ENCODE data around the gene FAM177B.

FAM177B gene

GRCh38 chr1:222736972-222737371, at the start of gene FAM177B:
Gene FAM177B (plus strand): TSS chr1:222737202. CDS start chr1:222746546, 9,344 bp downstream.
- DNase-seq = no peak

- DNase-seq = no peak
These were observed 46.0 kb upstream of the FAM177B start for GRCh38 chr1:222691016-222691415.

- no peak for DNase-seq
These were observed 42.1 kb upstream of the FAM177B start for GRCh38 chr1:222694927-222695326.

GRCh38 chr1:222696741-222697140, 40.3 kb upstream of the FAM177B start:
- DNase-seq = no peak

GRCh38 chr1:222697203-222697602, 39.8 kb upstream of the FAM177B start:
- no peak for DNase-seq

- no peak for DNase-seq
These were observed 39.2 kb upstream of the FAM177B start for GRCh38 chr1:222697826-222698225.

- no peak for DNase-seq
These were observed 34.8 kb upstream of the FAM177B start for GRCh38 chr1:222702210-222702609.

GRCh38 chr1:222704260-222704659, 32.7 kb upstream of the FAM177B start:
- DNase-seq = no peak

- DNase-seq = no peak
These were observed 30.2 kb upstream of the FAM177B start for GRCh38 chr1:222706815-222707214.

GRCh38 chr1:222709700-222710153, 27.3 kb upstream of the FAM177B start:
- DNase-seq = no peak

GRCh38 chr1:222711319-222712252, 25.4 kb upstream of the FAM177B start:
- peak; percentile 57 for DNase-seq

- DNase-seq = peak; percentile 91
These were observed 24.5 kb upstream of the FAM177B start, which contains the start of the genes AIDA and BROX for GRCh38 chr1:222712253-222713090. Gene AIDA (minus strand): TSS chr1:222712491. CDS start chr1:222712317, 174 bp downstream. Gene BROX (plus strand): TSS chr1:222712564. CDS start chr1:222715700, 3,136 bp downstream.

GRCh38 chr1:222713091-222713961, 23.7 kb upstream of the FAM177B start:
- peak; percentile 96 for DNase-seq

GRCh38 chr1:222716393-222716792, 20.6 kb upstream of the FAM177B start:
- DNase-seq = no peak

GRCh38 chr1:222728746-222729145, 8.3 kb upstream of the FAM177B start:
- DNase-seq = no peak

- DNase-seq = no peak
These were observed 6.1 kb upstream of the FAM177B start for GRCh38 chr1:222730866-222731265.

GRCh38 chr1:222732216-222733159, 4.5 kb upstream of the FAM177B start:
- DNase-seq = no peak

GRCh38 chr1:222734740-222735139, 2.3 kb upstream of the FAM177B start:
- no peak for DNase-seq

GRCh38 chr1:222736470-222736869, 532 bp upstream of the FAM177B start:
- no peak for DNase-seq

- no peak for DNase-seq
These were observed 2.5 kb downstream of the FAM177B start for GRCh38 chr1:222739465-222739864.

- DNase-seq = no peak
These were observed 2.9 kb downstream of the FAM177B start for GRCh38 chr1:222739929-222740328.

Data from CD4-positive, alpha-beta T cell treated with Interleukin-15 for 1 hour (primary cell).